Ascending aorta (tissue), 2 donors: ENCODE measurements around the gene FBXO38. TPM values are rescaled to one million over a fixed set of nuclear protein-coding genes. Genes with fewer than 3 reads are reported as not detected.

ENCODE experiments used
- DNase-seq, 2 donors: peaks; one replicate each; pipeline ENCODE4 v3.0.0-alpha.2; 2019; ENCODE audit warnings: low spot score in 2 of 2
- H3K27ac ChIP-seq, 2 donors: fragments of 200-600 bp; sonication (generic); one replicate each; pipeline ENCODE4 v1.5.1; 2016 to 2017; ENCODE audit warnings: mild to moderate bottlenecking in 1 of 2
- H3K27me3 ChIP-seq: fragments of 200-600 bp; sonication (generic); one replicate; pipeline ENCODE4 v1.5.1; 2017
- H3K36me3 ChIP-seq, 2 donors: fragments of 200-600 bp; sonication (generic); one replicate each; pipeline ENCODE4 v1.5.1; 2016
- H3K4me1 ChIP-seq, 2 donors: fragments of 200-600 bp; sonication (generic); one replicate each; pipeline ENCODE4 v1.5.1; 2016 to 2017; ENCODE audit warnings: mild to moderate bottlenecking in 1 of 2
- H3K4me3 ChIP-seq, 2 donors: fragments of 200-600 bp; sonication (generic); one replicate each; pipeline ENCODE4 v1.5.1; 2016 to 2017; ENCODE audit warnings: mild to moderate bottlenecking in 1 of 2
- H3K9me3 ChIP-seq, 2 donors: fragments of 200-600 bp; sonication (generic); one replicate each; pipeline ENCODE4 v1.5.1; 2016
- CTCF ChIP-seq, 3 experiments: fragments of 200-600 bp in 2 of 3; fragments of 450-650 bp in 1 of 3; sonication (generic) in 2 of 3; IDR thresholded peaks; one replicate each; pipeline ENCODE4 v1.5.1; 2016 to 2019; ENCODE audit warnings: antibody characterized with exemption in 3 of 3, mild to moderate bottlenecking in 1 of 3, moderate library complexity in 1 of 3
- intact Hi-C: fragments of 100-400 bp; cut with DNase I; formaldehyde crosslinking; loops from one replicate; pipeline ENCODE4 v1.15.1; 2023
- total RNA-seq: library from RNA; depleted of rRNA; stranded (reverse); fragments of >200 nt; gene quantifications from one replicate; pipeline ENCODE4 v1.1.0, GENCODE V29; 2016

The FBXO38 gene
- total RNA-seq, 1 donor from 2014 or later: 12.1 TPM

GRCh38 chr5:148343603-148344487 lies 39.9 kb upstream of the FBXO38 start:
- H3K27me3 ChIP-seq: no peaks in the 10 kb centered on the region
- no peak overlapping the region for H3K27ac ChIP-seq
- intact Hi-C loops: no loop called here

GRCh38 chr5:148347706-148348105 lies 36.1 kb upstream of the FBXO38 start:
- no peaks in the 10 kb centered on the region for H3K9me3 ChIP-seq
- H3K27ac ChIP-seq: no peak overlapping the region
- H3K27me3 ChIP-seq: no peaks in the 10 kb centered on the region
- no peaks in the 10 kb centered on the region for H3K36me3 ChIP-seq
- H3K4me3 ChIP-seq: no peak overlapping the region
- intact Hi-C loops: no loop called here
- no peak for DNase-seq
- H3K4me1 ChIP-seq: peaks cover 0 to 4% of the 10 kb centered on the region in 2 donors
- TF ChIP-seq CTCF (IDR thresholded peaks at IDR 0.05): no peak

More at GRCh38 chr5:148343603-148344487, 39.9 kb upstream of the FBXO38 start:
- no peak for DNase-seq
- no peaks in the 10 kb centered on the region for H3K36me3 ChIP-seq
- TF ChIP-seq CTCF (IDR thresholded peaks at IDR 0.05): no peak
- no peak overlapping the region for H3K4me3 ChIP-seq
- peaks cover 0 to 4% of the 10 kb centered on the region in 2 donors for H3K4me1 ChIP-seq
- H3K9me3 ChIP-seq: no peaks in the 10 kb centered on the region

- Histone ChIP-seq H3K4me1 (no peaks in the 10 kb centered on the region), H3K27me3 (no peaks in the 10 kb centered on the region), H3K36me3 (no peaks in the 10 kb centered on the region), H3K9me3 (no peaks in the 10 kb centered on the region), H3K27ac (no peak overlapping the region), H3K4me3 (no peak overlapping the region)
- no peak for TF ChIP-seq CTCF (IDR thresholded peaks at IDR 0.05)
- DNase-seq: no peak
- intact Hi-C loops: no loop called here
Observed at GRCh38 chr5:148352696-148353095, 31.1 kb upstream of the FBXO38 start.

GRCh38 chr5:148353634-148354033 lies 30.1 kb upstream of the FBXO38 start:
- H3K36me3 ChIP-seq: no peaks in the 10 kb centered on the region
- H3K27ac ChIP-seq: no peak overlapping the region
- TF ChIP-seq CTCF (IDR thresholded peaks at IDR 0.05): no peak
- no peak for DNase-seq
- no peaks in the 10 kb centered on the region for H3K27me3 ChIP-seq
- H3K9me3 ChIP-seq: no peaks in the 10 kb centered on the region
- intact Hi-C loops: no loop called here
- H3K4me3 ChIP-seq: no peak overlapping the region
- no peaks in the 10 kb centered on the region for H3K4me1 ChIP-seq

GRCh38 chr5:148364343-148364742 lies 19.4 kb upstream of the FBXO38 start:
- H3K36me3 ChIP-seq: no peaks in the 10 kb centered on the region
- peaks cover 0 to 16% of the 10 kb centered on the region in 2 donors for H3K9me3 ChIP-seq
- H3K4me3 ChIP-seq: no peak overlapping the region
- no peak for DNase-seq
- H3K4me1 ChIP-seq: no peaks in the 10 kb centered on the region
- no peak overlapping the region for H3K27ac ChIP-seq
- intact Hi-C loops: no loop called here
- H3K27me3 ChIP-seq: no peaks in the 10 kb centered on the region
- TF ChIP-seq CTCF (IDR thresholded peaks at IDR 0.05): no peak
